RWPE2 (cell line): ENCODE measurements around the gene SPAG16.

Experiments used
- ATAC-seq: fragments of 200-7000 bp; cut with Tn5 transposase; 3 replicates; pipeline ENCODE4 v1.9.1; 2021; ENCODE audit warnings: low read depth
- DNase-seq: peaks from one replicate; pipeline ENCODE4 v3.0.0-alpha.2; 2020; ENCODE audit warnings: low spot score
- H3K27ac ChIP-seq: fragments of 450-650 bp; 2 replicates; pipeline ENCODE4 v1.5.1; 2017; ENCODE audit warnings: mild to moderate bottlenecking; ENCODE audit not compliant: poor library complexity, severe bottlenecking
- H3K27me3 ChIP-seq: fragments of 250-450 bp; sonication (Bioruptor Pico); 2 replicates; pipeline ENCODE4 v1.5.1; 2021; ENCODE audit warnings: mild to moderate bottlenecking, moderate library complexity; ENCODE audit not compliant: insufficient read depth, poor library complexity, severe bottlenecking
- H3K36me3 ChIP-seq: fragments of 250-450 bp; sonication (Bioruptor Pico); 2 replicates; pipeline ENCODE4 v1.5.1; 2020; ENCODE audit warnings: low read depth, mild to moderate bottlenecking, moderate library complexity
- H3K4me1 ChIP-seq: fragments of 250-450 bp; sonication (Bioruptor Pico); 2 replicates; pipeline ENCODE4 v1.5.1; 2021; ENCODE audit warnings: mild to moderate bottlenecking, moderate library complexity; ENCODE audit not compliant: insufficient read depth, poor library complexity, severe bottlenecking
- H3K4me3 ChIP-seq: fragments of 250-450 bp; sonication (Bioruptor Pico); 2 replicates; pipeline ENCODE4 v1.5.1; 2021; ENCODE audit warnings: mild to moderate bottlenecking, moderate library complexity; ENCODE audit not compliant: severe bottlenecking
- H3K9me3 ChIP-seq: fragments of 250-450 bp; sonication (Bioruptor Pico); 2 replicates; pipeline ENCODE4 v1.5.1; 2021; ENCODE audit warnings: mild to moderate bottlenecking, moderate library complexity; ENCODE audit not compliant: severe bottlenecking
- TF ChIP-seq, protein P1 (sequence below): fragments of 450-650 bp; IDR thresholded peaks from one replicate; pipeline ENCODE4 v1.5.1; 2017; ENCODE audit warnings: mild to moderate bottlenecking, moderate library complexity; ENCODE audit not compliant: poor library complexity, severe bottlenecking

Gene SPAG16

DNA sequence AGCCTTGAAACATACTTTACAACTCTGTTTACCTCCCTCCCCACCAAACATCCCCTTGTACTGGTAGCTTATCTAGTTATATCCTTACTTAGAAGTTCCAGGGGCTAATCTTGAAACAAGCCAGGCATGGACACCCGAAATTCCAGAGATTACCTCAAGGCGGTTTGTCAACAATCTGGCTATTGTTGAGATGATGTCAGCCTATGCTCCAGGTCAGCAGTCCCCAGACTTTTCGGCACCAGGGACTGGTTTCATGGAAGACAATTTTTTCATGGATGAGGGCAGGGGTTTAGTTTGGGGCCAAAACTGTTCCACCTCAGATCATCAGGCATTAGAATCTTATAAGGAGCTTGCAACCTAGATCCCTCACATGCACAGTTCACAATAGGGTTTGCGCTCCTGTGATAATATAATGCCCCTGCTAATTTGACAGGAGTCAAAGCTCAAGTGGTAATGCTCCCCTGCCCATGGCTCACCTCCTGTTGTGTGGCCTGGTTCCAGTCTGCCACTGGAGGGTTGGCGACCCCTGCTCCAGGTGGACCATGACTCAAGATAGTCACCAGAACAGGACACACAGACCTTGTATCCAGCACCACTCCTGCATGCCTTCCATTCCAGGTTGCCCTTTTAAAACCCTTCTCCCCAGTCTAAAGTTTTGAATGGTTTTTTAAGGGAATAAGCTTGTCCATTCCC is 171.2 kb downstream of the SPAG16 start:
- H3K9me3 ChIP-seq = no peaks in the 10 kb centered on the region
- H3K36me3 ChIP-seq = no peaks in the 10 kb centered on the region
- no peaks in the 10 kb centered on the region for H3K4me1 ChIP-seq
- DNase-seq (no peak), ATAC-seq (no peak)
- TF ChIP-seq, protein P1, sequence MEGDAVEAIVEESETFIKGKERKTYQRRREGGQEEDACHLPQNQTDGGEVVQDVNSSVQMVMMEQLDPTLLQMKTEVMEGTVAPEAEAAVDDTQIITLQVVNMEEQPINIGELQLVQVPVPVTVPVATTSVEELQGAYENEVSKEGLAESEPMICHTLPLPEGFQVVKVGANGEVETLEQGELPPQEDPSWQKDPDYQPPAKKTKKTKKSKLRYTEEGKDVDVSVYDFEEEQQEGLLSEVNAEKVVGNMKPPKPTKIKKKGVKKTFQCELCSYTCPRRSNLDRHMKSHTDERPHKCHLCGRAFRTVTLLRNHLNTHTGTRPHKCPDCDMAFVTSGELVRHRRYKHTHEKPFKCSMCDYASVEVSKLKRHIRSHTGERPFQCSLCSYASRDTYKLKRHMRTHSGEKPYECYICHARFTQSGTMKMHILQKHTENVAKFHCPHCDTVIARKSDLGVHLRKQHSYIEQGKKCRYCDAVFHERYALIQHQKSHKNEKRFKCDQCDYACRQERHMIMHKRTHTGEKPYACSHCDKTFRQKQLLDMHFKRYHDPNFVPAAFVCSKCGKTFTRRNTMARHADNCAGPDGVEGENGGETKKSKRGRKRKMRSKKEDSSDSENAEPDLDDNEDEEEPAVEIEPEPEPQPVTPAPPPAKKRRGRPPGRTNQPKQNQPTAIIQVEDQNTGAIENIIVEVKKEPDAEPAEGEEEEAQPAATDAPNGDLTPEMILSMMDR = no peak
- H3K4me3 ChIP-seq = no peak overlapping the region
- no peak overlapping the region for H3K27ac ChIP-seq
- no peaks in the 10 kb centered on the region for H3K27me3 ChIP-seq

DNA sequence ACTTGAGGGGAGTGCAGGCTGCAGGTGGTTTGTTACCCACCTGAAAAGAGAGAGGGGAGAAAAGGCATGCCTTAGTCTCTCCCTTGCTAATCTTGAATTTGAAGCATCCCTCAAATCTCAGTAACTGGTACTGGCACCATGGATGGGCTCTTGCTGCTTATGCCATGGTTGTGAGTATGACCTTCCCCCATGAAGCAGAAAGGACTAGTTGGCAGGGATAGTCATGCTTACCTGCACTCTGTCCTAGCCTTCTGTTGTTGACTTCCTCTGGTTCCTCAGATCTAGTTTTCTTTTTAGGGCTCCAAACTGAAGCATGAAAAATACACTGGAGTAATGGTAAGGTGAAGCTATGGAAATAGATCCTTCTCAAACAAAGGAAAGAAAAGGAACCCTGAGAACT is 191.2 kb downstream of the SPAG16 start:
- no peaks in the 10 kb centered on the region for H3K27me3 ChIP-seq
- H3K4me3 ChIP-seq = no peak overlapping the region
- TF ChIP-seq, protein P1 = no peak
- DNase-seq (no peak), ATAC-seq (no peak)
- no peak overlapping the region for H3K27ac ChIP-seq
- no peaks in the 10 kb centered on the region for H3K4me1 ChIP-seq
- H3K9me3 ChIP-seq = peaks cover 4% of the 10 kb centered on the region
- no peaks in the 10 kb centered on the region for H3K36me3 ChIP-seq

DNA sequence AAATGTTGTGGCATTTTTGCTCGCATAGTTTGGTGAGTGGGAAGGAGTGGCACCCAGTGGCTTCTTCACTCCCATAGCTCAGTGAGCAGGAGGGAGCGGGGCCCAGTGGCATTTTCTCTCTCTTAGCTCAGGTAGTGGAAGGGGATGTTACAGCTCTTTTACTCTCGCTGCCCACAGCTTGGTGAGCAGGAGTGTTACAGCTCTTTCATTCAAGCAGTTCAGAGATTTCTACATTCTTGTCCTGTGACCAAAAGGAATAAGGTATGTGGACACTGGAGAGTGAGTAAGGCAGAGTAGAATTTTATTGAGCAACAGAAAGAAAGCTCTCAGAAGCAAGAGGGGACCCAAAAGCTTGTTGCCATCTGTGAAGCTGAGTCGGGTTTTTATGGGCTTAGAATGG is 192.4 kb downstream of the SPAG16 start:
- no peak for DNase-seq
- peaks cover 4% of the 10 kb centered on the region for H3K9me3 ChIP-seq
- no peaks in the 10 kb centered on the region for H3K36me3 ChIP-seq
- H3K27ac ChIP-seq = no peak overlapping the region
- no peak overlapping the region for H3K4me3 ChIP-seq
- no peaks in the 10 kb centered on the region for H3K4me1 ChIP-seq
- TF ChIP-seq, protein P1 = no peak
- no peak; the same call in 2 of the 3 replicates for ATAC-seq
- no peaks in the 10 kb centered on the region for H3K27me3 ChIP-seq

DNA sequence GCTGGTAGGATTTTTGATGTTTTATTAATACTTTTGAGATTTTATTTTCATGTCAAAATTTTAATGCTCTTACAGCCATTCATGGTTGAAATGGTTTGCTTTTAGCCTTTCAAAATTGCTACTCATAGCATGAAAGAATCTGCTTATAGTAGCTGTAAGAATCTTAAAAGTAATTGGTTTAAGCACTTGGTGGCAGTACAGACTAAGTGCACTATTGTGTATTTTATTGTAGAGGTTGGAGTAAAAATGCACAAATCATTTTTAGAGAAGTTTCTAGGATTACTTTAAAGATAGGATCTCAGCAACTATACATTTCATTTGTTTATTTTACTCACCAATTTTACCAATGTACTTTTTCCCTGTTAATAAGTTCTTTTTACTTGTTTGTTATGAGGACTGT is 205.8 kb downstream of the SPAG16 start:
- H3K36me3 ChIP-seq = no peaks in the 10 kb centered on the region
- TF ChIP-seq, protein P1 = peak; percentile 26
- DNase-seq (no peak), ATAC-seq (no peak)
- no peak overlapping the region for H3K27ac ChIP-seq
- no peaks in the 10 kb centered on the region for H3K9me3 ChIP-seq
- H3K4me3 ChIP-seq = no peak overlapping the region
- no peaks in the 10 kb centered on the region for H3K4me1 ChIP-seq
- no peaks in the 10 kb centered on the region for H3K27me3 ChIP-seq

DNA sequence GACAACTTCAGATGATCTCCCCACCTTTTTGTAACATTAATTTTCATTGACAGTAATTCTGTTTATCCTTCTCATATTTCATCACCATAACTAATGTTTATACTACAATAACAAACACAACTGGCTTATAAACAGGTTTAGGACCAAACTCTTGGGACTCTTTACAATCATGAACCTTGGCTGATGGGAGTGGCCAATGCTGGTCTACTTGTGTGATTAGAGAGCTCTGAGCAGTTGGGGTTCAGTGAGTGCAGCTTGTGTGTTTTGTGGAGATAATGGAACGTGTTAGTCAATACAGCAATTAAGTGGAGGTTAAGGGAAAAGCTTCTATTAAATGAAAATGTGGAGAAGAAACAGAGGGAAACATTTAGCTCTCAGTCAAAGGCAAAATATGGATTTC is 207.1 kb downstream of the SPAG16 start:
- no peak for DNase-seq
- H3K27me3 ChIP-seq = no peaks in the 10 kb centered on the region
- no peaks in the 10 kb centered on the region for H3K36me3 ChIP-seq
- ATAC-seq = no peak
- no peak overlapping the region for H3K4me3 ChIP-seq
- no peaks in the 10 kb centered on the region for H3K9me3 ChIP-seq
- H3K4me1 ChIP-seq = no peaks in the 10 kb centered on the region
- TF ChIP-seq, protein P1 = no peak
- H3K27ac ChIP-seq = no peak overlapping the region
